Activated B cell treated with CpG ODN at 0.5 μM for 24 hours (primary cell): ENCODE measurements around the gene TGFBI. TPM values are rescaled to one million over a fixed set of nuclear protein-coding genes. Genes with fewer than 3 reads are reported as not detected.

Experiments used
- ATAC-seq: fragments of 200-7000 bp; cut with Tn5 transposase; one replicate; pipeline ENCODE4 v1.10.0; 2021; ENCODE audit warnings: low read depth, mild to moderate bottlenecking, moderate library complexity
- CTCF ChIA-PET: fragments of 350-600 bp; sonication (Branson Sonifier 250); formaldehyde crosslinking; loops from one replicate; lab custom pipeline; 2021; ENCODE audit warnings: antibody characterized with exemption; lab: Charles Lee
- POLR2A ChIA-PET: fragments of 350-600 bp; sonication (Branson Sonifier 250); formaldehyde crosslinking; loops from one replicate; lab custom pipeline; 2021; ENCODE audit warnings: antibody characterized with exemption; lab: Charles Lee
- DNase-seq: peaks from one replicate; pipeline ENCODE4 v3.0.0; 2022
- H3K27ac Mint-ChIP-seq: one replicate; pipeline ENCODE4 v1.8.0; 2020; ENCODE audit warnings: mixed read lengths
- H3K27me3 Mint-ChIP-seq: one replicate; pipeline ENCODE4 v1.8.0; 2021; ENCODE audit warnings: mixed read lengths
- H3K36me3 Mint-ChIP-seq: one replicate; pipeline ENCODE4 v1.8.0; 2021; ENCODE audit warnings: low read depth, mixed read lengths
- H3K4me1 Mint-ChIP-seq: one replicate; pipeline ENCODE4 v1.8.0; 2021; ENCODE audit warnings: mixed read lengths
- H3K4me3 Mint-ChIP-seq: one replicate; pipeline ENCODE4 v1.8.0; 2020; ENCODE audit warnings: mild to moderate bottlenecking, mixed read lengths
- H3K9me3 Mint-ChIP-seq: one replicate; pipeline ENCODE4 v1.8.0; 2020; ENCODE audit warnings: mixed read lengths
- intact Hi-C: fragments of 100-400 bp; cut with micrococcal nuclease; formaldehyde crosslinking; loops from one replicate; pipeline ENCODE4 v1.15.1; 2024
- total RNA-seq: library from RNA; stranded (reverse); gene quantifications from 2 replicates; pipeline ENCODE4 v1.2.3, GENCODE V29; 2022
- TF ChIP-seq, protein P1 (sequence below): fragments of 200-600 bp; IDR thresholded peaks from one replicate; pipeline ENCODE4 v1.8.0; 2022; ENCODE audit warnings: antibody characterized with exemption, mild to moderate bottlenecking

Gene TGFBI
- total RNA-seq, 1 donor from 2014 or later, result 1.3 TPM

DNA sequence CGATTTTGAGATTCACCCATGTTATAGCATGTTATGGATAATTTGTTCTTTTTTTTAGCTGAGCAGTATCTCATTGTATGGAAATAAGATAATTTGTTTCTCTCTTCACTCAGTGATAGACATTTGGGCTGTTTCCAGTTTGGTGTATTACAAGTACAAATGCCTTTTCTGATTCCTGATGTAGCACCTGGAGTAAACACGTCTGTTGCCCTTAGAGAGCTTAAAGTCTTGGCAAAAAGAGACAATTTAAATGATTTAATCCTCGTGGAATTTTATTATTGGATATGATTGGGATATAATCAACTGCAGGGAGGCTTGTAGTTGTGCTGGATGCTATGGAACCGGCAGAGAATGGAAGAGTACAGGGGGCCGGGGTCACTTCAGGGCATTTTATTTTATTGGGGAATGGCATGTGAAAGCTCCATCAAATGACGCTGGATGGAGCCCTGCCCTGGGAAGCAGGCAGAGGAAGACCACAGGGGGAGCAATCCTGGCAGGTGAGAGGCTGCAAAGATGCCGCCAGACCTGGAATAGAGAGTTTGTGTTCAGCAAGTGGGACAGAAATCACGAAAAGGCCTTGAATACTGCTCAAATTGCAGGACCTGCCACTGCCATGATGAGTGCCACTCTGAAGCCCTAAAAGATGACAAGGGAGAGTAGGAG is 31.0 kb upstream of the TGFBI start:
- DNase-seq (no peak), ATAC-seq (no peak)
- Mint-ChIP-seq H3K4me1 (no peaks in the 10 kb centered on the region), H3K9me3 (peaks cover 3% of the 10 kb centered on the region), H3K27me3 (peaks cover 19% of the 10 kb centered on the region), H3K4me3 (no peak overlapping the region), H3K27ac (no peak overlapping the region), H3K36me3 (no peaks in the 10 kb centered on the region)
- ChIA-PET POLR2A (no interaction called here), CTCF (no interaction called here)
- TF ChIP-seq, protein P1, sequence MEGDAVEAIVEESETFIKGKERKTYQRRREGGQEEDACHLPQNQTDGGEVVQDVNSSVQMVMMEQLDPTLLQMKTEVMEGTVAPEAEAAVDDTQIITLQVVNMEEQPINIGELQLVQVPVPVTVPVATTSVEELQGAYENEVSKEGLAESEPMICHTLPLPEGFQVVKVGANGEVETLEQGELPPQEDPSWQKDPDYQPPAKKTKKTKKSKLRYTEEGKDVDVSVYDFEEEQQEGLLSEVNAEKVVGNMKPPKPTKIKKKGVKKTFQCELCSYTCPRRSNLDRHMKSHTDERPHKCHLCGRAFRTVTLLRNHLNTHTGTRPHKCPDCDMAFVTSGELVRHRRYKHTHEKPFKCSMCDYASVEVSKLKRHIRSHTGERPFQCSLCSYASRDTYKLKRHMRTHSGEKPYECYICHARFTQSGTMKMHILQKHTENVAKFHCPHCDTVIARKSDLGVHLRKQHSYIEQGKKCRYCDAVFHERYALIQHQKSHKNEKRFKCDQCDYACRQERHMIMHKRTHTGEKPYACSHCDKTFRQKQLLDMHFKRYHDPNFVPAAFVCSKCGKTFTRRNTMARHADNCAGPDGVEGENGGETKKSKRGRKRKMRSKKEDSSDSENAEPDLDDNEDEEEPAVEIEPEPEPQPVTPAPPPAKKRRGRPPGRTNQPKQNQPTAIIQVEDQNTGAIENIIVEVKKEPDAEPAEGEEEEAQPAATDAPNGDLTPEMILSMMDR, result no peak
- intact Hi-C loops, result no loop called here

DNA sequence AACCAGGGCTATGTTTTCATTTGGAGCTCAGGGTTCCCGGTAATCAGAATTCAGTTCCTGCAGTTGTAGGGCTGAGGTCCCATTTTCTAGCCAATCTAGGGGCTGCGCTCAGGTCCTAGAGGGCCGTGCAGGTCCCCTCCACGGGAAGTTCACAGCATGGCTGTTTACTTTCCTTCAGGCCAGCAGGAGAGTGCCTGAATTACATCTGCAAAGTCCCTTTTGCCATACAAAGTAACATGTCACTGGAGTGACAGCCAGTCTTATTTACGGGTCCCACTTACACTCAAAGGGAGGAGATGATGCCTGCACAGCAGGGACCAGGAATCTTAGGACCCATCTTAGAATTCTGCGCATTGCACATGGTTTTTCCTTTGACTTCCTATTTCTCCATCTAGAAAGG is 29.9 kb upstream of the TGFBI start:
- ATAC-seq, result no peak
- H3K36me3 Mint-ChIP-seq, result no peaks in the 10 kb centered on the region
- H3K9me3 Mint-ChIP-seq, result peaks cover 3% of the 10 kb centered on the region
- H3K27ac Mint-ChIP-seq, result no peak overlapping the region
- no peaks in the 10 kb centered on the region for H3K4me1 Mint-ChIP-seq
- TF ChIP-seq, protein P1, result no peak
- no peak for DNase-seq
- intact Hi-C loops, result no loop called here
- ChIA-PET POLR2A (no interaction called here), CTCF (no interaction called here)
- H3K27me3 Mint-ChIP-seq, result peaks cover 18% of the 10 kb centered on the region
- H3K4me3 Mint-ChIP-seq, result no peak overlapping the region

DNA sequence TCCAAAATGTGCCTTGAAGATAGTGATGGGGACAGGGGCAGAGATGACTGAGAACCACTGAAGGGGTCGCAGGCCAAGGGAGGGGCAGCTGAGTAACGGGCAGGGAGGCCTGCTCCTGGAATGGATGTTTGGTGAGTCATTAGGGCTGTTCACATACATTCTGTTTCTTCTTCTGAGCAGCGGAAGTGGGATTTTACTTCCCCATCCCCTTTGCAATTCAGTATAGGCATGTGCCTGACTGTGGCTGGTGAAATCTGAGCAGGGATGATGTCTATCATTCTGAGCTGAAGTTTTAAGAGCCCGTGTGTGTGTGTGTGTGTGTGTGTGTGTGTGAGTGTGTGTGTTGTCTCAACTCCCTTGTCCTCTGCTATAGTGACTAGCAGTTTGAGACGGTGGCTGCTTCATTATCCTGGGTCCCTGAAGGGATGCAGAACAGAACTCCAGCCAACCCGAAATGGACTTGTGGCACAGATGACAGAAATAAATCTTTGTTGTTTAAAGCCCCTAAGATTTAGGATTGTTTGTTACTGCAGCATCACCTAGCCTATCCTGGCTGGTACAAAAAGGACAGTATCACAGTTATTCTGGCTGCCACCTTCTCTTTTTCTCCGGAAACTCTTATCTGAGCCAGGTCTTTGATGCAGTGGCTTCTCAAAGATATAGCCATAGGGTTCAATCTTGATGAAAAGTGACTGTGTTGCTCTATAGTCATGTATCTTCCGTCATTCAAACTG is 29.2 kb upstream of the TGFBI start:
- ATAC-seq (no peak), DNase-seq (no peak)
- H3K27ac Mint-ChIP-seq, result no peak overlapping the region
- H3K4me1 Mint-ChIP-seq, result no peaks in the 10 kb centered on the region
- ChIA-PET POLR2A (no interaction called here), CTCF (no interaction called here)
- TF ChIP-seq, protein P1, result no peak
- intact Hi-C loops, result no loop called here
- H3K9me3 Mint-ChIP-seq, result peaks cover 3% of the 10 kb centered on the region
- H3K4me3 Mint-ChIP-seq, result no peak overlapping the region
- no peaks in the 10 kb centered on the region for H3K36me3 Mint-ChIP-seq
- H3K27me3 Mint-ChIP-seq, result peaks cover 14% of the 10 kb centered on the region

DNA sequence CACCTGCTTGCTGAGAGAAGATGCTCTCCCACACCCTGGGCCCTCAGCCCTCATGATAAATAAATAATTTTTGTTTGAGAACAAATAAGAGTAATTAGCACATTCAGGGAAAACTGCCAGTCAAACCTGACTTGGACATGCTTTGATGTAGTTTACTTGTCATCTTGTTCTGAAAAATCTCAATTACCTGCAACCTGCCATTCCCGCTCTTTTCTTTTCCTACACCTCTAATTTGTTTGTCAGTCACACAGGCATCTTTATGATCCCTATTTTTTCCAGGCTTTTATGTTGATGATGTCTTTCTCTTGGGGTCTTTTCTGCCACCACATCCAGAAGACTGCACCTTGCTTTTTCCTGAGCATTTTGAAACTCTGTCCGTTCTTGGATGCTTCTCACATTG is 28.6 kb upstream of the TGFBI start:
- Mint-ChIP-seq H3K4me3 (no peak overlapping the region), H3K27me3 (peaks cover 9% of the 10 kb centered on the region), H3K4me1 (no peaks in the 10 kb centered on the region), H3K9me3 (no peaks in the 10 kb centered on the region), H3K27ac (no peak overlapping the region), H3K36me3 (no peaks in the 10 kb centered on the region)
- TF ChIP-seq, protein P1, result no peak
- ATAC-seq (no peak), DNase-seq (no peak)
- CTCF ChIA-PET, result no interaction called here
- POLR2A ChIA-PET, result no interaction called here
- intact Hi-C loops, result no loop called here

DNA sequence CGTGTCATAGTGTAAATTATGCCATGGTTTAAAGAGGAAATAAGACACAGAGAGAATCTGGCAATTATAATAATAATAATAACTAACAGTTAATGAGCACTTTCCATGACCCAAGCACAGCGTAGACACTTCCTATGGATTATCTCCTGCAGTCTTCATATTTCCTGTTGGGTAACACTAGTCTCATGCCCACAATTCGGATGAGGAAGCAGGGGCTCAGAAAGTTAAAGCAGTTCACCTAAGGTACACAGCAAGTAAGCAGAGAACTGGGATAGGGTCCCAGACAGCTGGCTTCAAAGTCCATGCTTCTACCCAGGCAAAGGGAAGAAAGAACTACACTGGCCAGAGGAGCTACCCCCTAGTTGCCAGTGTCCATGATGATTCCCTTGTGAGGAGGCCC is 27.9 kb upstream of the TGFBI start:
- Mint-ChIP-seq H3K4me3 (no peak overlapping the region), H3K27ac (no peak overlapping the region), H3K4me1 (no peaks in the 10 kb centered on the region), H3K27me3 (peaks cover 12% of the 10 kb centered on the region), H3K36me3 (no peaks in the 10 kb centered on the region), H3K9me3 (no peaks in the 10 kb centered on the region)
- DNase-seq, result no peak
- ChIA-PET POLR2A (no interaction called here), CTCF (no interaction called here)
- no peak for ATAC-seq
- intact Hi-C loops, result no loop called here
- TF ChIP-seq, protein P1, result no peak
